ENCODE results near the gene TNFRSF4.

The TNFRSF4 gene

GRCh38 chr1:1232208-1232795 is 18.3 kb upstream of the TNFRSF4 start, which contains the start of gene B3GALT6:
TSS of gene B3GALT6 (plus strand) at chr1:1232237. CDS start at chr1:1232279, 42 bp downstream.
- Mint-ChIP-seq H3K27ac (peak within 1 kb of the TSS; percentile 84 to 98 (median 94)), H3K9me3 (no peaks in the 10 kb centered on the region), H3K36me3 (ENCODE audit: low read depth) (peaks cover 15% of the 10 kb centered on the region), H3K27me3 (ENCODE audit: low read depth) (peaks cover 4% of the 10 kb centered on the region), H3K4me3 (peak within 1 kb of the TSS; percentile 89 to 96 (median 94)), H3K4me1 (peaks cover 33% of the 10 kb centered on the region)
- no peak for TF ChIP-seq CTCF (IDR thresholded peaks at IDR 0.05; ENCODE audit: unreplicated experiment in 3 of 3)

- H3K9me3 Mint-ChIP-seq: no peaks in the 10 kb centered on the region
- H3K36me3 Mint-ChIP-seq (ENCODE audit: low read depth): peaks cover 15% of the 10 kb centered on the region
- H3K4me3 Mint-ChIP-seq: peak within 1 kb of the TSS; percentile 89 to 96 (median 94)
- H3K4me1 Mint-ChIP-seq: peaks cover 33% of the 10 kb centered on the region
- H3K27me3 Mint-ChIP-seq (ENCODE audit: low read depth): no peaks in the 10 kb centered on the region
- peak within 1 kb of the TSS; percentile 84 to 98 (median 94) for H3K27ac Mint-ChIP-seq
- TF ChIP-seq CTCF (IDR thresholded peaks at IDR 0.05; ENCODE audit: unreplicated experiment in 3 of 3): no peak
Observed at GRCh38 chr1:1231400-1232207, 17.7 kb upstream of the TNFRSF4 start, which contains the start of gene SDF4. TSS of gene SDF4 (minus strand) at chr1:1232001. CDS start at chr1:1228772, 3,229 bp downstream.

GRCh38 chr1:1230656-1231399 is 16.9 kb upstream of the TNFRSF4 start:
- peak in 1 of 3 experiments; percentile 24 for TF ChIP-seq CTCF (IDR thresholded peaks at IDR 0.05; ENCODE audit: unreplicated experiment in 3 of 3)
- H3K9me3 Mint-ChIP-seq: no peaks in the 10 kb centered on the region
- peaks cover 20% of the 10 kb centered on the region for H3K36me3 Mint-ChIP-seq (ENCODE audit: low read depth)
- peak overlapping the region; percentile 84 to 98 (median 94) for H3K27ac Mint-ChIP-seq
- peak overlapping the region; percentile 89 to 96 (median 94) for H3K4me3 Mint-ChIP-seq
- H3K27me3 Mint-ChIP-seq (ENCODE audit: low read depth): no peaks in the 10 kb centered on the region
- peaks cover 33% of the 10 kb centered on the region for H3K4me1 Mint-ChIP-seq

DNA sequence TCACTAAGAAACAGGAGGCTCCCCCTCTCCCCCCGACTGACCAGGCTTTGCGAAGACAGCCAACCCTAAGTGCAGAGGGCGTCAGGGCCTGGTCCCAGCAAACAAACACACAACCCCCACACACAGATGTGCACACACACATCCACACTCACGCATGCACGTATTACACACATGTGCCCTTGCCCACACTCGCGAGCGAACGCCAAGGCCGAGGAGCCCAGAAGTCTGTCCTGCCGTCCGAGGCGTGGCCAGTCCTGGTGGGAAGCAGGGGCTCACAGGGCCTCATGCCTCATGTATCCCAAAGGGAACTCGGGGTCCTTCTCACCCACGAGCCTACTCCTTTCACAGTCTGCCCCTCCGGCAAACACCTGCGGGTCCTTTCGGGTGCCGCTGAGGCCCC is 15.8 kb upstream of the TNFRSF4 start:
- peaks cover 32% of the 10 kb centered on the region for H3K4me1 Mint-ChIP-seq
- no peak overlapping the region for H3K27ac Mint-ChIP-seq
- TF ChIP-seq CTCF (IDR thresholded peaks at IDR 0.05; ENCODE audit: unreplicated experiment in 3 of 3): no peak

DNA sequence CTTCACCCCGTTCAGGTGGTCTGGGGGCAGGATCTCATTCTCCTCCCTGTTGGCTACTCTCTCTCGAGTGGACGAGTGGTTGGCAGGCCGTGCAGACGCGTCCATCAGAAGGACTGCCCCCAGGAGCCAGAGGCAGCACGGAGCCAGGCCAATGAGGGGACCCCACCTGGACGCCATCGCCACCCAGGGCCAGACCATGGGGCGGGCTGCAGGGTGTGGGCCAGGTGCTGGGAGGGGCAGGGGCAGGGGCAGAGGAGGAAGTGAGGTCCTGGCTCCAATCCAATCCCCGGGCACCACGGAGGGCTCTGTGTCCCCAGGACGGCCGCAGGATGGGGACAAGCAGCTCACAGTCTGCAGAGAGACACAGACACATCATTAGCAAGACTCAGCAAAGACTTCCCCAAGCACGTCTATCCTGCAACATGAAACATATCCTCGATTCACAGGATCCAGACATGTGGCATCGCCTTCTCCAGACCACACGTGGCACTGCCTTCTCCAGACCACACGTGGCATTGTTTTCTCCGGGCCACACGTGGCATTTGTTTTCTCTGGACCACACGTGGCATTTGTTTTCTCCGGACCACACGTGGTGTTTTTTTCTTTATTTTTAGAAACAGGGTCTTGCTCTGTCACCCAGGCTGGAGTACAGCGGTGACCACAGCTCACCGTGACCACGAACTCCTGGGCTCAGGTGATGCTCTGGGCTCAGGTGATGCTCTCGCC is 14.8 kb upstream of the TNFRSF4 start:
- no peak for TF ChIP-seq CTCF (IDR thresholded peaks at IDR 0.05; ENCODE audit: unreplicated experiment in 3 of 3)
- Mint-ChIP-seq H3K36me3 (ENCODE audit: low read depth) (peaks cover 24% of the 10 kb centered on the region), H3K4me1 (peaks cover 22% of the 10 kb centered on the region), H3K27ac (no peak overlapping the region), H3K4me3 (peak overlapping the region in 1 of 3 experiments; percentile 23), H3K9me3 (no peaks in the 10 kb centered on the region), H3K27me3 (ENCODE audit: low read depth) (no peaks in the 10 kb centered on the region)

More for the DNA sequence above, 15.8 kb upstream of the TNFRSF4 start:
- Mint-ChIP-seq H3K9me3 (no peaks in the 10 kb centered on the region), H3K27me3 (ENCODE audit: low read depth) (no peaks in the 10 kb centered on the region), H3K36me3 (ENCODE audit: low read depth) (peaks cover 26% of the 10 kb centered on the region), H3K4me3 (peak overlapping the region; percentile 49 to 64 (median 56))

Measured in nephron (organoid).